HG03354 (cell line): ENCODE results near the gene NGDN.

Source experiments
- ATAC-seq: cut with Tn5 transposase; IDR thresholded peaks from one replicate; pipeline ENCODE4 v1.9.1; 2021; ENCODE audit warnings: mild to moderate bottlenecking; ENCODE audit not compliant: unreplicated experiment, poor library complexity, severe bottlenecking

The NGDN gene

GRCh38 chr14:23517650-23518326 lies 48.3 kb downstream of the NGDN start:
- ATAC-seq: no peak

GRCh38 chr14:23518709-23519108 lies 49.2 kb downstream of the NGDN start:
- no peak for ATAC-seq

GRCh38 chr14:23520899-23521533 lies 51.5 kb downstream of the NGDN start:
- ATAC-seq: no peak

- no peak for ATAC-seq
Observed at GRCh38 chr14:23521785-23522640, 52.5 kb downstream of the NGDN start.

GRCh38 chr14:23522643-23523198 lies 53.2 kb downstream of the NGDN start:
- ATAC-seq: no peak

DNA sequence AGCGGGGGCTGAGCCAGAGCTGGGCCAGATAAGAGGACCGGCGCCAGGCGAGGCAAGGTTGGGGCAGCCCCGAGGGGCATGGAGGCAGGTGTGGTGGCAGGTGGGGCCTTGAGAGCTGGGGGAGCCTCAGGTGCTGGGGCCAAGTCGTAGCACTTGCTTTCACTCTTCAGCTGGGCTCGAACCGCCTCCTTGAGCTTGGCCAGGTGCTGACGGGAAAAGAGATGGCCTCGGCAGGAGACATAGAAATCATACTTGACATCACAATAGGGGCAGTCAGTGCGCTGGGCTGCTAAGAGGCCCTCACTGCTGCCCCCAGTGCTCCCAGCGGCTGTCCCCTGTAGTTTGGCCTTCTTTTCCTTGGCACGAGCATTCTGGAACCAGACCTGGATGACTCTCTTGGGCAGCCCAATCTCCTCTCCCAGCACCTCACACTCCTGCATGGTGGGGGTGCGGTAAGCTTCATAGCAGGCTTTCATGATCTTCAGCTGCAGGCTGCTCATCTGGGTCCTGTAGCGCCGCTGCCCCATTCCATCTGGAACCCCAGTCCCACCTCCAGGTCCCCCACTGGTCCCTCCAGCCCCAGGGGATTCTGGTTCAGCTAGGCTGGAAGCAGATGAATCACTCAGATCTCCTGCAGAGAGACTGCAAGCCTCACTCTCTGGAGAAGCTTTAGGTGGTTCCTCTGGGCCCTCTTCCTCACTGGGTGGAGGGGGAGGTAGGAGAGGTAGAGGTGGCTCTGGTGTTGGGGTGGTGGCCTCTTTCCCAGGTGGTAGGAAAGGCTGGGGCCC lies 53.9 kb downstream of the NGDN start:
- ATAC-seq: no peak

GRCh38 chr14:23524954-23525353 lies 55.5 kb downstream of the NGDN start:
- ATAC-seq: no peak

DNA sequence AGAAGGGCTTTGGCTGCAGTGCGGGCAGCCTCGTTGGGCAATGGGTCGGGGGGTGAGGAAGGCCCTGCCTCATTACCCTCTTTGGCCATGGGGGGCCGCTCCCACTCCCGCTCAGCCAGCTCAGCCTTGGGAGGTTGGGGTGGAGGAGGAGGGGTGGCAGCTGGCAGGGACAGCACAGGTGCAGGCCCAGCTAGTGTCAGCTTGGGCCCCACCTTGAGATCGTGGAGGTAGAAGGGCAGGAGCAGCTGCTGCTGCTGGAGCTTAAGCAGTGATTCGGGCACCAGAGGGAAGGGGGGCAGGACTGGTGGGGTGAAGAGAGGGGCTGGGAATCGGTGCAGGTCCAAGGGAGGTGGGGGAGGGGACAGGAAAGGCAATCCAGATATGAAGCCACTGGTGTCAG lies 56.1 kb downstream of the NGDN start:
- ATAC-seq: no peak
